HepG2 (cell line): ENCODE data around the gene PLEKHG4.

Source experiments
- CREB1 ChIP-seq, 2 experiments: fragments of 450-650 bp in 1 of 2; IDR thresholded peaks; 2 replicates each; pipeline ENCODE4 v1.6.1; 2016 to 2017; ENCODE audit warnings: control low read depth in 1 of 2, mild to moderate bottlenecking in 1 of 2, missing compliant biosample characterization in 1 of 2, missing genetic modification characterization in 1 of 2
- DPF2 ChIP-seq: sonication (generic); formaldehyde crosslinking; IDR thresholded peaks from 2 replicates; pipeline ENCODE4 v1.4.0; 2020; ENCODE audit warnings: mild to moderate bottlenecking, low read depth, missing genetic modification reagents, borderline replicate concordance
- FOSL2 ChIP-seq: sonication (generic); formaldehyde crosslinking; IDR thresholded peaks from 2 replicates; pipeline ENCODE4 v1.4.0; 2020; ENCODE audit warnings: missing genetic modification reagents
- KLF16 ChIP-seq, 2 experiments: sonication (generic) in 1 of 2; formaldehyde crosslinking in 1 of 2; IDR thresholded peaks; 2 replicates each; pipeline versions ENCODE4 v1.6.1 to v1.8.0; 2016 to 2023; ENCODE audit warnings: missing genetic modification reagents in 2 of 2, missing compliant biosample characterization in 1 of 2
- MYNN ChIP-seq: sonication (generic); formaldehyde crosslinking; IDR thresholded peaks from 2 replicates; pipeline ENCODE4 v1.4.0; 2020; ENCODE audit warnings: mild to moderate bottlenecking, low read depth, missing genetic modification reagents
- ONECUT2 ChIP-seq: sonication (generic); formaldehyde crosslinking; IDR thresholded peaks from 2 replicates; pipeline ENCODE4 v1.4.0; 2020; ENCODE audit warnings: missing genetic modification reagents
- RAD21 ChIP-seq: fragments of 450-650 bp; formaldehyde crosslinking; IDR thresholded peaks from 2 replicates; pipeline ENCODE4 v1.5.0; 2020; ENCODE audit warnings: mild to moderate bottlenecking
- ZNF564 ChIP-seq: sonication (generic); formaldehyde crosslinking; IDR thresholded peaks from 2 replicates; pipeline ENCODE4 v1.8.1; 2023; ENCODE audit warnings: mild to moderate bottlenecking, missing genetic modification reagents
- ZZZ3 ChIP-seq: sonication (generic); formaldehyde crosslinking; IDR thresholded peaks from 2 replicates; pipeline ENCODE4 v1.4.0; 2020; ENCODE audit warnings: missing genetic modification reagents, mild to moderate bottlenecking, borderline replicate concordance
- TF ChIP-seq, protein P1 (sequence below), 2 experiments: IDR thresholded peaks; 2 replicates each; pipeline ENCODE4 v1.6.1; 2011 to 2012; ENCODE audit warnings: low read length in 2 of 2, borderline replicate concordance in 1 of 2, low read depth in 1 of 2, mild to moderate bottlenecking in 1 of 2, moderate library complexity in 1 of 2
- TF ChIP-seq, protein P2 (sequence below): sonication (generic); formaldehyde crosslinking; IDR thresholded peaks from 2 replicates; pipeline ENCODE4 v1.8.1; 2023; ENCODE audit warnings: missing genetic modification reagents, inconsistent platforms, borderline replicate concordance
- TF ChIP-seq, protein P3 (sequence below): sonication (generic); formaldehyde crosslinking; conservative IDR thresholded peaks from 2 replicates; pipeline ENCODE4 v1.8.0; 2022; ENCODE audit warnings: missing genetic modification reagents

DNA sequence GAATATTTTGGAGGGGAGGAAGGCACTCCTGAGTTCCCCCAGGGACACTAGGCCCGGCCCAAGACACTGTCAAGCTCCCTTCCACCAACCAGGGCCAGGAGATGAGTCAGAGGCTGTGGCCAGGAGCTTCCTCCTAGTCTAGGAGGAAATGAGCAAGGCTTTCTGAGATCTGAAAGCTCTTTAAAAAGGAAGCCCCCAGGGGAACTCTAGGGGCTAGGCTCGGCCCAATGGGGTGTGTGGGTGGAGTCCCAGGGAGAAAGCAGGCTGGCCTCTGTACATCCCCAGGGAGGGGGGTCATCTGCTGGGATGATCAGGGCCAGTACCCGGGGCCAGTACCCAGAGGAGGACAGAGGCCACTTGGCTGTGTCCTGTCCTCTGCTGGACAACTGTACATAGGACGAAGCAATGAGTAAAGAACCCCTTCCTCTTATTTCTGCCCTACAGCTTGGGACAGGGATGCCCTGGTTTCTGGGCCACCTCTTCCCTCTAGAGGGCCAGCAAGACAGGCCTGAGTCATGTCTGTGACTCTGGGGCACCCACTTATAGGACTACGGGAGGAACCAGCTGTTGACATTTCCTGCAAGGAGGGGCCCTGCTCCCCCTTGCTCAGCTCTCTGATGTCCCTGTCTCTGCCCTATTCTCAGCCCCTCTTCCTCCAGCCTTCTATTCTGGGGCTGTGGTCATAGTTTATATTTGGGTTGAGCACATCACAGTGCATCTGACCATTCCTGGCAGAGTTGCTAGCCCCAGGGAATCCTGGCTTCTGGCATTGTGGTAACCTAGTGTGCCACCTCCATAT, 34.7 kb upstream of the PLEKHG4 start:
- no peak for TF ChIP-seq ONECUT2
- TF ChIP-seq RAD21 (CRISPR knock-in tag), result no peak
- TF ChIP-seq, protein P1, sequence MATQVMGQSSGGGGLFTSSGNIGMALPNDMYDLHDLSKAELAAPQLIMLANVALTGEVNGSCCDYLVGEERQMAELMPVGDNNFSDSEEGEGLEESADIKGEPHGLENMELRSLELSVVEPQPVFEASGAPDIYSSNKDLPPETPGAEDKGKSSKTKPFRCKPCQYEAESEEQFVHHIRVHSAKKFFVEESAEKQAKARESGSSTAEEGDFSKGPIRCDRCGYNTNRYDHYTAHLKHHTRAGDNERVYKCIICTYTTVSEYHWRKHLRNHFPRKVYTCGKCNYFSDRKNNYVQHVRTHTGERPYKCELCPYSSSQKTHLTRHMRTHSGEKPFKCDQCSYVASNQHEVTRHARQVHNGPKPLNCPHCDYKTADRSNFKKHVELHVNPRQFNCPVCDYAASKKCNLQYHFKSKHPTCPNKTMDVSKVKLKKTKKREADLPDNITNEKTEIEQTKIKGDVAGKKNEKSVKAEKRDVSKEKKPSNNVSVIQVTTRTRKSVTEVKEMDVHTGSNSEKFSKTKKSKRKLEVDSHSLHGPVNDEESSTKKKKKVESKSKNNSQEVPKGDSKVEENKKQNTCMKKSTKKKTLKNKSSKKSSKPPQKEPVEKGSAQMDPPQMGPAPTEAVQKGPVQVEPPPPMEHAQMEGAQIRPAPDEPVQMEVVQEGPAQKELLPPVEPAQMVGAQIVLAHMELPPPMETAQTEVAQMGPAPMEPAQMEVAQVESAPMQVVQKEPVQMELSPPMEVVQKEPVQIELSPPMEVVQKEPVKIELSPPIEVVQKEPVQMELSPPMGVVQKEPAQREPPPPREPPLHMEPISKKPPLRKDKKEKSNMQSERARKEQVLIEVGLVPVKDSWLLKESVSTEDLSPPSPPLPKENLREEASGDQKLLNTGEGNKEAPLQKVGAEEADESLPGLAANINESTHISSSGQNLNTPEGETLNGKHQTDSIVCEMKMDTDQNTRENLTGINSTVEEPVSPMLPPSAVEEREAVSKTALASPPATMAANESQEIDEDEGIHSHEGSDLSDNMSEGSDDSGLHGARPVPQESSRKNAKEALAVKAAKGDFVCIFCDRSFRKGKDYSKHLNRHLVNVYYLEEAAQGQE (IDR thresholded peaks at IDR 0.05; ENCODE audit: borderline replicate concordance in 1 of 2, low read depth in 1 of 2, low read length in 2 of 2), result no peak
- TF ChIP-seq FOSL2 (CRISPR knock-in tag), result no peak
- TF ChIP-seq, protein P2, sequence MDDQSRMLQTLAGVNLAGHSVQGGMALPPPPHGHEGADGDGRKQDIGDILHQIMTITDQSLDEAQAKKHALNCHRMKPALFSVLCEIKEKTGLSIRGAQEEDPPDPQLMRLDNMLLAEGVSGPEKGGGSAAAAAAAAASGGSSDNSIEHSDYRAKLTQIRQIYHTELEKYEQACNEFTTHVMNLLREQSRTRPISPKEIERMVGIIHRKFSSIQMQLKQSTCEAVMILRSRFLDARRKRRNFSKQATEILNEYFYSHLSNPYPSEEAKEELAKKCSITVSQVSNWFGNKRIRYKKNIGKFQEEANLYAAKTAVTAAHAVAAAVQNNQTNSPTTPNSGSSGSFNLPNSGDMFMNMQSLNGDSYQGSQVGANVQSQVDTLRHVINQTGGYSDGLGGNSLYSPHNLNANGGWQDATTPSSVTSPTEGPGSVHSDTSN, result no peak
- no peak for TF ChIP-seq ZZZ3 (CRISPR knock-in tag)
- TF ChIP-seq, protein P3, sequence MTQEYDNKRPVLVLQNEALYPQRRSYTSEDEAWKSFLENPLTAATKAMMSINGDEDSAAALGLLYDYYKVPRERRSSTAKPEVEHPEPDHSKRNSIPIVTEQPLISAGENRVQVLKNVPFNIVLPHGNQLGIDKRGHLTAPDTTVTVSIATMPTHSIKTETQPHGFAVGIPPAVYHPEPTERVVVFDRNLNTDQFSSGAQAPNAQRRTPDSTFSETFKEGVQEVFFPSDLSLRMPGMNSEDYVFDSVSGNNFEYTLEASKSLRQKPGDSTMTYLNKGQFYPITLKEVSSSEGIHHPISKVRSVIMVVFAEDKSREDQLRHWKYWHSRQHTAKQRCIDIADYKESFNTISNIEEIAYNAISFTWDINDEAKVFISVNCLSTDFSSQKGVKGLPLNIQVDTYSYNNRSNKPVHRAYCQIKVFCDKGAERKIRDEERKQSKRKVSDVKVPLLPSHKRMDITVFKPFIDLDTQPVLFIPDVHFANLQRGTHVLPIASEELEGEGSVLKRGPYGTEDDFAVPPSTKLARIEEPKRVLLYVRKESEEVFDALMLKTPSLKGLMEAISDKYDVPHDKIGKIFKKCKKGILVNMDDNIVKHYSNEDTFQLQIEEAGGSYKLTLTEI (CRISPR knock-in tag), result no peak
- no peak for TF ChIP-seq DPF2 (CRISPR knock-in tag)
- no peak for TF ChIP-seq MYNN (CRISPR knock-in tag)
- no peak for TF ChIP-seq CREB1 (IDR thresholded peaks at IDR 0.05)
- TF ChIP-seq CREB1 (CRISPR knock-in tag; IDR thresholded peaks at IDR 0.05), result no peak
- TF ChIP-seq ZNF564 (CRISPR knock-in tag), result no peak
- no peak for TF ChIP-seq KLF16 (CRISPR knock-in tag; IDR thresholded peaks at IDR 0.05)
